Dermis blood vessel endothelial cell (primary cell): ENCODE data around the gene MRC2. TPM values are rescaled to one million over a fixed set of nuclear protein-coding genes. Genes with fewer than 3 reads are reported as not detected.
"Not testable (repeated sequence)": the region's sequence is repeated elsewhere in the genome, so short reads cannot be mapped to it uniquely, and the experiment has no call there.

Experiments
- DNase-seq: peaks from one replicate; pipeline ENCODE4 v3.0.0; 2010
- total RNA-seq: library from RNA; depleted of rRNA; stranded (reverse); fragments of >200 nt; gene quantifications from 2 replicates; pipeline ENCODE4 v1.2.3, GENCODE V29; 2014

Gene MRC2
- total RNA-seq, 1 donor from 2014 or later: 10.9 TPM

GRCh38 chr17:62612289-62612688 lies 15.2 kb upstream of the MRC2 start:
- DNase-seq: not testable (repeated sequence)

GRCh38 chr17:62613095-62613494 lies 14.4 kb upstream of the MRC2 start:
- not testable (repeated sequence) for DNase-seq

- DNase-seq: no peak
Observed at GRCh38 chr17:62614142-62614541, 13.3 kb upstream of the MRC2 start.

DNA sequence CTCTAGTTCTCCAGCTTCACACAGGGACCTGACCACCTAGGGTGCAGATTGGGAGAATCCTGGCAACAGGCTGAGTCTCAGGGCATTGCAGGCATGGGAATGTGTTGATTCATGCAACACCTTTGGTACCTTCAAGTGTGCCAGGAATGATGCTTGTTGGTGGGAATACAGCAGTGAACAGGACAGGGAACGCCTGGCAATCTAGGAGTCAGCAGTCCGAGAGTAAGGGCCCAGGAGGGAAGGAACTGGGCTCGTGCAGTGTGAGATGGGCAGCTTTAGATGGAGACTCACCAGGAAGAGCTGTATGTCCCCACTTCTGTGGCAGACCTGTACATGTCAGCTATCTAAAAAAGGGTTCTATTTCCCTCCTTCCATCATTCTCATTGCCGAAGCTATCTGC lies 12.0 kb upstream of the MRC2 start:
- DNase-seq: no peak

GRCh38 chr17:62616993-62617893 lies 10.2 kb upstream of the MRC2 start:
- no peak for DNase-seq

GRCh38 chr17:62617894-62618472 lies 9.5 kb upstream of the MRC2 start:
- no peak for DNase-seq

DNA sequence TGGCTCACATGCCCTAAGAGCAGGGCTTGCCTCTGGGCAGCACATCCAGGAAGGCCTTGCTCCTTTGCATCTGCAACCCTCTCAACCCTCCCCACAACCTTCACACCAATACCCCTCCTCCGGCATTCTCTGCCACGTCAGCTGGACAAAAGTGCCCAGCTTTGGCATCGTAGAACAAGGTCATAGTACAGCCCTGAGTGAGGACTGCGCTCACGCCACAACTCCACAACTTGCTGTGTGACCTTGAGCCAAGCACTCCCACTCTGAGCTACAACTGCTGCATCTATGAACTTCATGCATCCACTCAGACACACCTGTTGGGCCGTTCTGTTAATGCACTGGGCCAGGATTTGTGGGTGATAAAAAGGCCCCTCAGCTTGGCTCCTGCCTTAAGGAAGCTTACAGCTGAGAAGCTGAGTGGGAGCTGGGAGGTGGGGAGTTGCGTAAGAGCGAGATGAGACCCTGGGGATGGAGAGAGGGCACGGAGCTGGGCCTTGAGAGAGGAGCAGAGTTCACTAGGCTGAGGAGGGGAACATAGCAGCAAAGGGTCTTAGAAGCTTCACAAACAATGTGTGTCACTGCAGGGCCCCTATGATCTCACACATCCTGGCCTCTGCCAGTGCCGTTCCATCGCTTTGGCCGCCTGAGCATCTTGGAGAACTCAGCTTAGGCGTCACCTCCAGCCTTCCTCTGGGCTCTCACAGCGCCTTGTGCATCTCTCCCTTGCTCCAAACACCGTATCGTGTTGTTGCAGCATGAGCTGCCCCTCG lies 8.6 kb upstream of the MRC2 start:
- no peak for DNase-seq

- DNase-seq: no peak
Observed at GRCh38 chr17:62619417-62620155, 7.9 kb upstream of the MRC2 start.

DNA sequence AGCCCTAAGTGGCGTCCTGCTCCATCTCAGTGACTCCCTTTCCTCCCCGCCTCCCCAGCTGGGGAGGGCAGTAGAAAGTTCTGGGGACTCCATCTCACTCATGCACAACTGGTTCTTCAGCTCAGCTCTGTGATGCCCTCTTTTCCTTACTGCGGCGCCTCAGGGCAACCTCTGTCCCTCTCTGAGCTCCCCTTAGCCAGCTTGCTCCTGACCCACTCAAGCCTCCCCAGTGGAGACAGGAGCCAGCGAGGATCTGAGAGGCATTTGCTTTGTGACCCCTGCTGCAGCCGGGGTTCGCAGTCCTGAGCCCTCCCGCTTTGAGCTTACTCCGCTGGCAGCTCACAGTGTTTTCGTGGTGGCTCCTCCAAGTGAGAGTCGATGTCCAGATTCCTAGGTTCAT lies 6.2 kb upstream of the MRC2 start:
- no peak for DNase-seq

GRCh38 chr17:62625184-62625869 lies 2.1 kb upstream of the MRC2 start:
- no peak for DNase-seq

DNA sequence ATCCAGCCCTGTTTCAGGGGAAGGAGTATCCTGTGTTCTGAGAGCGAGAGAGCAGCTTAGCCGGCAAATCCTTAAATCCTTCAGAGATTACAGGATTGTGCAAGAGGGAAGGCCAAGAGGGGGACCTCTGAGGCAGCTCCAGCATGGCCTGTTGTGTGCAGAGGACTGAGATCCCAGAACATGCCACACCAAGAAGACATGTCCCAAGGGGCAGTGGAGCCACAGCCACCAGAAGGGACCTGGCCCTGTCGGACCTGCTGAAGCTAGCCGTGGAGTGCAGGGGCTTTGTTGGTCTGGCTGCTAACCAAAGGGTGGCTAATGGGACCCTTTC lies 1.6 kb upstream of the MRC2 start:
- DNase-seq: no peak

GRCh38 chr17:62626719-62627218 lies 701 bp upstream of the MRC2 start:
- peak; percentile 24 for DNase-seq

- DNase-seq: peak; percentile 50
Observed at GRCh38 chr17:62627904-62628633, 599 bp downstream of the MRC2 start.

- no peak for DNase-seq
Observed at GRCh38 chr17:62628831-62629555, 1.5 kb downstream of the MRC2 start.

DNA sequence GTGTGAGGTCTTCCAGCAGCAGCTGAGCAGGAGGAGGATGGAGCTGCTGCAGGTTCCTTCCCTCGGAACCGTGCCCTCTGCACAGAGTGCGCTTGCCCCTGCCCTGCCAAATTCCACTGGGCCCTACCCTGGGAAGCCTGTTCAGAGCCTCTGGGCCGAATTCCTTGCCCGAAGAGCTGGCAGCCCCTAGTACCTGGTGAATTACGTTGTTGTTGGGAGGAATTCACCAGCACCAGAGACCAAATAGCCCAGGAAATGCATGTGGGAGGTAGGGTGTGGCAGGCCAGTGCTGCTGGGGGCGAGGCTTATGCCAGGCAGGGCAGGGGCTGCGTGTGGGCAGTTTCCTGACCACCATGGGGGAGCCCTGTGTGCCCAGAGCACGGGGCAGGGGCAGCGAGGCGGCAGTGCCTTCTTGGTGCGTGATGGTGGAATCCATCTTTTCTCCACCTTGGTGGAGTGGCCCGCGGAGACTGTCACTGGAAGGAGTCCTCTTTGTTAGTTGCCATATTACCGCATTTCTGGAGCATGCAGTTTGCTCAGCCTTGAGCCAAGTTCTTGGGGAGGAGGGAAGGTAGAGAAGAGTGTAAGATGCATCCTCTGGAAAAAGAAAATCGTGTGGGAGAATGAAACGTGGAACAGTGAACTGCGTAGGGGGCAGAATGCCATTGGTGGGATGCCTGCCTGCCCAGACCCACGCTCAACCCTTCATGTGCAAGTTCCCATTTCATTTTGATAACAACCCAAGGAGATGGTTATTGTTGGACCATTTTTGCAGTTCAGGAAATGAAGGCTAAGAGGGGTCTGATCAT lies 2.3 kb downstream of the MRC2 start:
- DNase-seq: no peak

DNA sequence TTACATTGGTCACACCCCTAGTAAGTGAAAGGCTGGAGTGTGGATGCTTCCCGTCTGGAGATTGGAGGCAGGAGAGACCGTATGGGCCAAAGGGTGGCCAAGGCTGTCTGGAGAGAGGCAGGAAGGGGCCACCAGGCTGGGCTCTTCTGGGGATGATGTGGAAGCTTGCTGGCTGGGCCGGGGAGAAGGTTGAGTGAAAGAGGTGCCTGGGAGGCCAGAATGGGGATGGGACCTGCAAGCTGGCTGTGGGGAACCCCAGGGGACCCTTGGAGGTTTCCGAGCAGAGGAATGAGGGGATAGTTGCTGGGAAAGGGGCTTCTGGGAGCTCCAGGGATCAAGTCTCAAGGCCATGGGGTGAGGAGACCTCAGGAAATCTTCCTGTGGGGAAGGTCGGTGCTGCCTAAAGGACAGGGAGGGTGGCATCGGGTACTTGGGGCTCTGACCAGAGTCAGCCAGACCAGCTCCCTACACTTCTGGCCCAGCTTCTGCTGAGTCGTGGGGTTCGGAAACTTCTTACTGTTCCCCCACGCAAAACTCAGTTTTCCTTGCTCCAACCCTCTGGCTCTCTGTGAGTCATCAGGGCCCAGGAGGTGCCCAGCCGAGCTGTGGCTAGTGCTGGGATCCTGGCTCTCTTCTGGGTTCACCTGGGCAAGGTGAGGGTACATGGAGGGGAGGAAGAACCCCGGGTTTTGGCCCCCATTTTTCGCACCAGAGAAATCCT lies 3.1 kb downstream of the MRC2 start:
- DNase-seq: no peak

DNA sequence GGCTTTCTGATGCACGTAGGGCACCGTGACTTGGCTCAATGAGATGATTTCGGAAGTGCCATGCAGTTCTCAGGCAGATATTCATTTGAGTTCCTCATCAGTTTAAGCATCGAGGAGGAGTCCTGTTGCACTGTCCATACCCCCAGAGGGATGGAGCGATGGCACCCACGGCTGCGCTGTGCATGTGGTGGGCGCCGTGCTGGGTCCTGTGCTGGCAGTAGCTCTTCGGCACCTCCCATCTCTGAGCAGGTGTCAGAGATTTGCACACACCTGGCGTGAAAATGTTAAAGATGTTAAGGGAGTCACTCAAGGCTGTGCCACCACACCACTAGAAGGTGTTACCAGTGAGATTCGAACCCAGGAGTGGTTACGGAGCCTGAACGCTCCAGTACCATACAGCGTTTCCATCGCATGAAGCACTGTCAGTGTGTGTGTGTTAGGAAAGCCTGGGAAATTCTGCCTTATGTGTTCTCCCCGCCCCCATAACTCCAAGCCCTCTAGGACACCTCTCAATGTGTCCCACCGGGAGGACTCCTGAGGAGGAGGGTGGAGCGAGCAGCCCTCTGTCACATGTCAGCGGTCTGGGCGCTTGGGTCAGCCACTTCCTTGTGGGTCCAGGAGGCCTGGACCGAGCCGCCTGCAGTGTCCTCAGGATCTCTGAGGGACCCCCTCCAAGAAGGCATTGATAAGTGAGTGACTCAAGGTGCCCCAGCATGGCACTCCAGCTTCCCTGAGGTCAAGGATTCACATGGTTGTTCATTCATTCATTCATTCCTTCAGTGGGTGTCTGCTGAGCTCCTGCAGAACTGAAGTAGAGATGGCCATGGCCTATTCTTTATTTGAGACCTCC lies 3.8 kb downstream of the MRC2 start:
- no peak for DNase-seq
